ENCODE data around the gene PLPPR1. TPM values are rescaled to one million over a fixed set of nuclear protein-coding genes. Genes with fewer than 3 reads are reported as not detected.
"Not testable (repeated sequence)": the region's sequence is repeated elsewhere in the genome, so short reads cannot be mapped to it uniquely, and the experiment has no call there.

PLPPR1 gene
- polyA plus RNA-seq, 4 donors = 0.16 to 1.6 TPM; not detected in 2

DNA sequence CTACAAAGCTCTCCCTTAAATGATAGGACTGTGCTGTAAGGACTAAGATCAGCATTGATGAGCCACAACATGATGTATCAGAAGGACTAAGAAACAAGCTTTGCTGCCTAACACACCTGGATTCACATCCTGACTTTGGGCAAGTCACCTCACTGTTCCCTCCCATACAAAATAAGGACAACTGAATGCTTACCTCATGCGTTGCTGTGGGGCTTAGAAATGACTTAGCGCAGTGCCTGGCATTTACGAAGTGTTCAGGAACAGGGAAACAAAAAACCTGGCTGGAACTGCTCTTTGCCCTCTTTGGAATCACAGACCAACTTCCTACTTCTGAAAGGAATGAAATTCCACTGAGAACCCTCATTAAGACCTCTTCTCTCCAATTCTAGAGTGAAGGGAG is 242.6 kb downstream of the PLPPR1 start:
- peak in 1 of 2 donors; percentile 44 for DNase-seq
- Histone ChIP-seq H3K36me3 (ENCODE audit: control insufficient read depth in 3 of 3, insufficient read depth in 2 of 3, low read depth in 1 of 3, low read length in 3 of 3) (no peaks in the 10 kb centered on the region), H3K4me3 (ENCODE audit: low read depth in 1 of 3, low read length in 3 of 3) (no peak overlapping the region), H3K27ac (ENCODE audit: low read depth in 1 of 3, low read length in 2 of 3) (no peak overlapping the region), H3K27me3 (ENCODE audit: control insufficient read depth in 3 of 3, insufficient read depth in 3 of 3, low read length in 3 of 3) (no peaks in the 10 kb centered on the region), H3K4me1 (ENCODE audit: control insufficient read depth in 3 of 3, insufficient read depth in 2 of 3, low read depth in 1 of 3, low read length in 2 of 3) (no peaks in the 10 kb centered on the region), H3K9me3 (ENCODE audit: control insufficient read depth in 2 of 2, insufficient read depth in 1 of 2, low read depth in 1 of 2, low read length in 1 of 2) (no peaks in the 10 kb centered on the region)
- 27 to 62% (median 35%) methylated on average over 3 of the region's 3 CpGs for WGBS, 3 donors
- no peak for FAIRE-seq

DNA sequence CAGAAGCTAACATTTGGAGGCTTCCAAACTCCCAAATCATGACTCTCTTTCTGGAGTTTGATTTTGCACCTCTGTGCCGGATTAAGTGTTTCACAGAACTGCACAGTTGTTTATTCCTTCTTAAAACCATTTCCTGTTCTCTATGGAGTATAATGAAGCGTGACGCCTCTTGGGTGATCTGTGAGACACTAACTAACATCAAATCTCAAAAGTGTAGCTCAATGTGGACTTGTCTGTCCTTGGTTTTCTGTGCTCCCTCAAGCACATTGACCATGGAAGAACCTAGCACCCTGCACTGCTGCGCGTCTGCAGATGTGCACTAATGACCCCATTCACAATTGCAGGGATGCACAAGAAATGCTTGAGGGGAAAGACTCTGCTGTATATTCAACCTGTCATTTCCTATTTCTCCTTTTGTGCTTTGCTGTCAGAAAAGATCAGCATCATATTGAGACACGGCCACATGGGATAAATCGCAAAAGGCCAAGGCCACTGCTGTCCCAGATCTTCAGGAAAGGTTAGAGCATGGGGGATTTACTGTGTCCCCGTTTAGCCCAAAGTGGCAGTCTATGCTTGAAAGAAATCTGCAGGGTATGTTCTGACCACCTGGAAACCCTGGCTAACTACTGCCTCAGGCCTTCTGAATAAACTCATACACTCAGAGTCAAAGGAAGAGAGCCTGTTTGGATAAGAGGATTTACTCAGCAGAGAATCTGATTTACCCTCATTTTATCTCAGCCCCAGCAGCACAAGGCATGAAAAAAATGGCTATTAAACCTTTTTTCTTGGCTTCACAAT is 246.6 kb downstream of the PLPPR1 start:
- 77 to 85% (median 85%) methylated on average over 8 of the region's 8 CpGs for WGBS, 3 donors
- Histone ChIP-seq H3K9me3 (ENCODE audit: control insufficient read depth in 2 of 2, insufficient read depth in 1 of 2, low read depth in 1 of 2, low read length in 1 of 2) (peaks cover 0 to 3% of the 10 kb centered on the region in 2 donors), H3K4me3 (ENCODE audit: low read depth in 1 of 3, low read length in 3 of 3) (no peak overlapping the region), H3K27ac (ENCODE audit: low read depth in 1 of 3, low read length in 2 of 3) (no peak overlapping the region), H3K4me1 (ENCODE audit: control insufficient read depth in 3 of 3, insufficient read depth in 2 of 3, low read depth in 1 of 3, low read length in 2 of 3) (no peaks in the 10 kb centered on the region), H3K27me3 (ENCODE audit: control insufficient read depth in 3 of 3, insufficient read depth in 3 of 3, low read length in 3 of 3) (peaks cover 0 to 3% (median 0%) of the 10 kb centered on the region in 3 donors), H3K36me3 (ENCODE audit: control insufficient read depth in 3 of 3, insufficient read depth in 2 of 3, low read depth in 1 of 3, low read length in 3 of 3) (no peaks in the 10 kb centered on the region)
- DNase-seq (no peak), FAIRE-seq (no peak)

DNA sequence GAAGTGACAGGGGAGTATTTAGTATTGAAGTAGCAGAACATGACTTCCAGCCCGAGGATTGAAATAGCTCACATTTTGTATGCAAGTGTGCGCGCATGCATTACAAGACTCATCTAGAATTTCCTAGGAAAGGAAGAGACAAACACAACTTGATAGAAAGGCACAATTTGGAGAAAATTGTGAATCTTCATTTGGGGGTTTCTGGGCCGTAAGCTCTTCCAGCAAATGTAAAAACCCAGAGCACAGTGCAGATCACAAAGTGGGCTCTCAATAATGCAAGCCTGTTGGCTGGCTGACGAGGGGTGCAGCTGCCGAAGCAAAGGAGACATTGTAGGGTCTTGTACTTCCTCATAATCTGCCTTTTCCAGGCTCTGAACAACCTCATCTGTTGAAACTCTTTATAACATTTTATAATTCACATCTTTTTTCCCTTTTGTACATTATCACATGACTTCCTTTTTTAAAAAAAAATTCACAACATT is 247.3 kb downstream of the PLPPR1 start:
- DNase-seq (no peak), FAIRE-seq (no peak)
- Histone ChIP-seq H3K27ac (ENCODE audit: low read depth in 1 of 3, low read length in 2 of 3) (no peak overlapping the region), H3K36me3 (ENCODE audit: control insufficient read depth in 3 of 3, insufficient read depth in 2 of 3, low read depth in 1 of 3, low read length in 3 of 3) (no peaks in the 10 kb centered on the region), H3K4me1 (ENCODE audit: control insufficient read depth in 3 of 3, insufficient read depth in 2 of 3, low read depth in 1 of 3, low read length in 2 of 3) (no peaks in the 10 kb centered on the region), H3K27me3 (ENCODE audit: control insufficient read depth in 3 of 3, insufficient read depth in 3 of 3, low read length in 3 of 3) (peaks cover 0 to 3% (median 0%) of the 10 kb centered on the region in 3 donors), H3K9me3 (ENCODE audit: control insufficient read depth in 2 of 2, insufficient read depth in 1 of 2, low read depth in 1 of 2, low read length in 1 of 2) (peaks cover 0 to 3% of the 10 kb centered on the region in 2 donors), H3K4me3 (ENCODE audit: low read depth in 1 of 3, low read length in 3 of 3) (no peak overlapping the region)
- 79 to 93% (median 86%) methylated on average over 6 of the region's 6 CpGs for WGBS, 3 donors

DNA sequence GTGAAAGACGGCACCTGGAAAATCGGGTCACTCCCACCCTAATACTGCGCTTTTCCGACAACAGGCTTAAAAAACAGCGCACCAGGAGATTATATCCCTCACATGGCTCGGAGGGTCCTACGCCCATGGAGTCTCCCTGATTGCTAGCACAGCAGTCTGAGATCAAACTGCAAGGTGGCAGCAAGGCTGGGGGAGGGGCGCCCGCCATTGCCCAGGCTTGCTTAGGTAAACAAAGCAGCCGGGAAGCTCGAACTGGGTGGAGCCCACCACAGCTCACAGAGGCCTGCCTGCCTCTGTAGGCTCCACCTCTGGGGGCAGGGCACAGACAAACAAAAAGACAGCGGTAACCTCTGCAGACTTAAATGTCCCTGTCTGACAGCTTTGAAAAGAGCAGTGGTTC is 262.5 kb downstream of the PLPPR1 start:
- H3K36me3 ChIP-seq (ENCODE audit: control insufficient read depth in 3 of 3, insufficient read depth in 2 of 3, low read depth in 1 of 3, low read length in 3 of 3); H3K27me3 ChIP-seq (ENCODE audit: control insufficient read depth in 3 of 3, insufficient read depth in 3 of 3, low read length in 3 of 3); H3K9me3 ChIP-seq (ENCODE audit: control insufficient read depth in 2 of 2, insufficient read depth in 1 of 2, low read depth in 1 of 2, low read length in 1 of 2); H3K27ac ChIP-seq (ENCODE audit: low read depth in 1 of 3, low read length in 2 of 3); H3K4me1 ChIP-seq (ENCODE audit: control insufficient read depth in 3 of 3, insufficient read depth in 2 of 3, low read depth in 1 of 3, low read length in 2 of 3); FAIRE-seq; DNase-seq; H3K4me3 ChIP-seq (ENCODE audit: low read depth in 1 of 3, low read length in 3 of 3): not testable (repeated sequence)
- 77 to 99% (median 80%) methylated on average over 7 to 12 of the region's 12 CpGs for WGBS, 3 donors

DNA sequence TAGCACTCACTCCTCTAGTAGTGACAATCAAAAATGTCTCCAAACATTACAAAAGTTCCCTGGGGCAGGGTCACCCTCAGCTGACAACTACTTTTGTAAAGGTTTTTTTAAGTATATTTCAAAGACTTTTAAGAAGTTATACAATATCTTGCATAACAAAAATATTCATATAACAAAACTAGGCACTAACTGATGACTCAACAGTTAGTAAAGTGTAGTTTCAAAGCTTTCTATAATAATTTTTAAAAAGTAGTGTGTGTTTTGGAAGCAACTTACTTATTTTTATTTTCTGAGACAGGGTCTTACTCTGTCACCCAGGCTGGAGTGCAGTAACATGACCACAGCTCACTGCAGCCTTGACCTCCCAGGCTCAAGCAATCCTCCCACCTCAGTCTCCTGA is 271.4 kb downstream of the PLPPR1 start:
- DNase-seq (no peak), FAIRE-seq (no peak)
- H3K9me3 ChIP-seq (ENCODE audit: control insufficient read depth in 2 of 2, insufficient read depth in 1 of 2, low read depth in 1 of 2, low read length in 1 of 2) = no peaks in the 10 kb centered on the region
- H3K4me1 ChIP-seq (ENCODE audit: control insufficient read depth in 3 of 3, insufficient read depth in 2 of 3, low read depth in 1 of 3, low read length in 2 of 3) = no peaks in the 10 kb centered on the region
- H3K27ac ChIP-seq (ENCODE audit: low read depth in 1 of 3, low read length in 2 of 3) = no peak overlapping the region
- no peaks in the 10 kb centered on the region for H3K27me3 ChIP-seq (ENCODE audit: control insufficient read depth in 3 of 3, insufficient read depth in 3 of 3, low read length in 3 of 3)
- no peaks in the 10 kb centered on the region for H3K36me3 ChIP-seq (ENCODE audit: control insufficient read depth in 3 of 3, insufficient read depth in 2 of 3, low read depth in 1 of 3, low read length in 3 of 3)
- H3K4me3 ChIP-seq (ENCODE audit: low read depth in 1 of 3, low read length in 3 of 3) = no peak overlapping the region

DNA sequence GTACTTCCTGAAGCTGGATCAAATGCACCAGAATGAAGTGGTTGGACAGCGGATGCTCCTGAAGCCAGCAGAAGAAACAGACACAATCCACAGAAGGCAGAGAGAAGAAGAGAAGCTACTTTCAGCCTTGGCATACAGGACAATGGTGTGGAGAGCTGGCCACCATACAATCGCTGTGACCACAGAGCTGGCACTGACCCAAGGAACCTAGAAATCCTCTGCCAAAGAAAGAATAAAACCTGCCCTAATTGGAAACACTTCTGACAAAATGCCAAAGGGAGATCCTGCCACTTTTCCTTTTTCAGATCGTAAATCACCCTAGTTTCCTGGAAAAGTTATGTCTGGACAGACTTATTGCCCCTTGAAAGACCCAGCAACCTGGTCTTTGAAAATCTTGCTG is 278.5 kb downstream of the PLPPR1 start:
- Histone ChIP-seq H3K27me3 (ENCODE audit: control insufficient read depth in 3 of 3, insufficient read depth in 3 of 3, low read length in 3 of 3) (no peaks in the 10 kb centered on the region), H3K27ac (ENCODE audit: low read depth in 1 of 3, low read length in 2 of 3) (no peak overlapping the region), H3K9me3 (ENCODE audit: control insufficient read depth in 2 of 2, insufficient read depth in 1 of 2, low read depth in 1 of 2, low read length in 1 of 2) (no peaks in the 10 kb centered on the region), H3K36me3 (ENCODE audit: control insufficient read depth in 3 of 3, insufficient read depth in 2 of 3, low read depth in 1 of 3, low read length in 3 of 3) (no peaks in the 10 kb centered on the region), H3K4me3 (ENCODE audit: low read depth in 1 of 3, low read length in 3 of 3) (no peak overlapping the region), H3K4me1 (ENCODE audit: control insufficient read depth in 3 of 3, insufficient read depth in 2 of 3, low read depth in 1 of 3, low read length in 2 of 3) (no peaks in the 10 kb centered on the region)
- DNase-seq (no peak), FAIRE-seq (no peak)
- WGBS, 3 donors = 59 to 74% (median 64%) methylated on average over 3 of the region's 3 CpGs

DNA sequence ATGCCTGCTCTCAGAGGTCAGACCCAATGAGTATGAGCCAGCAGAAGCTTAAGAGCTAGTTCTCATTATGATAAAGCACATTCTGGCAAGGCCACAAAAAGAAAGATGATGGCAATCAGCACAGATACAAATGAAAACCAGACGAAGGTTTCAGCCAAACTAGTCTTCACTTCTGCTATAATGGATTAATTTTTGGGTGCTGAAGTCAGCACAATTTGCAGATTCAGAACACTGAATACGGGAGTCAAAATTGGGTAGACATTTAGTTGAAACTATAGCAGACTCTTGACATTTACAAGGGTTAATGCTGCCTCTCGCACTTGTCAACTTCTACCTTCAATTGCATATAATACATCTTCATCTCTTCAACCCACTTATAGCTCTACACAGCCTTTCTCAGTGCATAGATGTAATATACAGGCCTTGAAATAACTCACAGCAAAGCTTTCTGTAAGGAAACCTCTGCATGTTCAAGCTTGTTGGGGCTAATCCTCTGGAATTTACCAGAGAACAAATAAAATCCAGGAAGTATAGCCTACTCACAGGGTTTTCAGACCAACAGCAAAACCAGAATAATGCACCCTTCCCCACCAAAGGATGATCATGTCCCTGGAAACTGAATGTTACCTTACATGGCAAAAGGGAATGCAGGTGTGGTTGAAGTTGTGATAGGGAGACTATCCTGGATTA is 279.1 kb downstream of the PLPPR1 start:
- no peak for FAIRE-seq
- H3K27ac ChIP-seq (ENCODE audit: low read depth in 1 of 3, low read length in 2 of 3) = no peak overlapping the region
- no peaks in the 10 kb centered on the region for H3K4me1 ChIP-seq (ENCODE audit: control insufficient read depth in 3 of 3, insufficient read depth in 2 of 3, low read depth in 1 of 3, low read length in 2 of 3)
- no peaks in the 10 kb centered on the region for H3K9me3 ChIP-seq (ENCODE audit: control insufficient read depth in 2 of 2, insufficient read depth in 1 of 2, low read depth in 1 of 2, low read length in 1 of 2)
- H3K27me3 ChIP-seq (ENCODE audit: control insufficient read depth in 3 of 3, insufficient read depth in 3 of 3, low read length in 3 of 3) = no peaks in the 10 kb centered on the region
- 64 to 80% (median 65%) methylated on average over 3 of the region's 3 CpGs for WGBS, 3 donors
- DNase-seq = no peak
- H3K36me3 ChIP-seq (ENCODE audit: control insufficient read depth in 3 of 3, insufficient read depth in 2 of 3, low read depth in 1 of 3, low read length in 3 of 3) = no peaks in the 10 kb centered on the region
- no peak overlapping the region for H3K4me3 ChIP-seq (ENCODE audit: low read depth in 1 of 3, low read length in 3 of 3)

DNA sequence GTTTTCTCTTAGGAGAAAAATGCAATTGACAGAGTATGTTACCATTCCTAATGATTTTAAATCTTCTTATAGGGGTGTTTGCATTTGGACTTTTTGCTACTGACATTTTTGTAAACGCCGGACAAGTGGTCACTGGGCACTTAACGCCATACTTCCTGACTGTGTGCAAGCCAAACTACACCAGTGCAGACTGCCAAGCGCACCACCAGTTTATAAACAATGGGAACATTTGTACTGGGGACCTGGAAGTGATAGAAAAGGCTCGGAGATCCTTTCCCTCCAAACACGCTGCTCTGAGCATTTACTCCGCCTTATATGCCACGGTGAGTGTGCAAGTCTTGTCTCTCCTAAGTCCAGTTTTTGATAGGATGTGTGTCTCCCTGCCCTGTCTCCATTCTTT is 280.6 kb downstream of the PLPPR1 start:
- DNase-seq (no peak), FAIRE-seq (no peak)
- H3K9me3 ChIP-seq (ENCODE audit: control insufficient read depth in 2 of 2, insufficient read depth in 1 of 2, low read depth in 1 of 2, low read length in 1 of 2) = no peaks in the 10 kb centered on the region
- H3K36me3 ChIP-seq (ENCODE audit: control insufficient read depth in 3 of 3, insufficient read depth in 2 of 3, low read depth in 1 of 3, low read length in 3 of 3) = no peaks in the 10 kb centered on the region
- no peaks in the 10 kb centered on the region for H3K27me3 ChIP-seq (ENCODE audit: control insufficient read depth in 3 of 3, insufficient read depth in 3 of 3, low read length in 3 of 3)
- no peaks in the 10 kb centered on the region for H3K4me1 ChIP-seq (ENCODE audit: control insufficient read depth in 3 of 3, insufficient read depth in 2 of 3, low read depth in 1 of 3, low read length in 2 of 3)
- WGBS, 3 donors = 68 to 87% (median 76%) methylated on average over 8 of the region's 8 CpGs
- no peak overlapping the region for H3K4me3 ChIP-seq (ENCODE audit: low read depth in 1 of 3, low read length in 3 of 3)
- no peak overlapping the region for H3K27ac ChIP-seq (ENCODE audit: low read depth in 1 of 3, low read length in 2 of 3)

Measured in small intestine (tissue), 7 donors.